IgD-negative memory B cell (primary cell): ENCODE data around the gene DNM3. TPM values are rescaled to one million over a fixed set of nuclear protein-coding genes. Genes with fewer than 3 reads are reported as not detected.
A peak's percentile ranks its signal among the peaks of the same experiment; 100 is the strongest.

ENCODE experiments used
- H3K27ac Mint-ChIP-seq, 3 donors: one replicate each; pipeline ENCODE4 v1.8.0; 2020 to 2022; ENCODE audit warnings: mild to moderate bottlenecking in 3 of 3, mixed read lengths in 3 of 3, moderate library complexity in 1 of 3
- H3K27me3 Mint-ChIP-seq: one replicate; pipeline ENCODE4 v1.8.0; 2021; ENCODE audit warnings: mixed read lengths
- H3K36me3 Mint-ChIP-seq: one replicate; pipeline ENCODE4 v1.8.0; 2020; ENCODE audit warnings: mild to moderate bottlenecking, mixed read lengths
- H3K4me1 Mint-ChIP-seq, 3 donors: one replicate each; pipeline ENCODE4 v1.8.0; 2020 to 2022; ENCODE audit warnings: mixed read lengths in 3 of 3, mild to moderate bottlenecking in 1 of 3
- H3K4me3 Mint-ChIP-seq, 4 donors: one replicate each; pipeline ENCODE4 v1.8.0; 2020 to 2022; ENCODE audit warnings: mild to moderate bottlenecking in 4 of 4, mixed read lengths in 4 of 4, moderate library complexity in 3 of 4
- H3K9me3 Mint-ChIP-seq, 3 donors: one replicate each; pipeline ENCODE4 v1.8.0; 2020 to 2021; ENCODE audit warnings: mixed read lengths in 3 of 3, mild to moderate bottlenecking in 1 of 3
- polyA plus RNA-seq: library from polyadenylated mRNA; unstranded; fragments of 300-500 nt; fragmentation: Illumina TruSeq; gene quantifications from one replicate; pipeline ENCODE4 v1.2.3, GENCODE V29; 2021

The DNM3 gene
- polyA plus RNA-seq, 1 donor from 2014 or later: 0.39 TPM

DNA sequence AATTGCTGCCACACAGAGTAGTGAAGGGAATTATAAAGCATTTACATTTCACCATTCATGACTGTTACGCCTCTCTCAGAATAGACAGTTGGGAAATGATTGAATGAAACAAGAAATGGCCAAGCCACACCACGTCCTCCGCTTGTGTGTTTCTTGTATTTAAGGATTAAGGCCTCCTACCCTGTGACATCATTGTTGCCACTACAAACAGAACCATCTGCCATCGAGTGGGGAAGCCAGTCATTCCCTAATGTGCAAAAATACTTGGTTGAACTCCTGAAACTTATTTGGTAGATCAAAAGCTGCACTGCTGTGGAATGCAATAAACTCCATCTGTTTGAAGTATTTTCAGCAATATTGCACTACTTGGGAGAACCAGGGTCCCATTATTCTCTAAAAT, 480.2 kb downstream of the DNM3 start:
- no peaks in the 10 kb centered on the region for H3K36me3 Mint-ChIP-seq
- no peak overlapping the region for H3K4me3 Mint-ChIP-seq
- no peaks in the 10 kb centered on the region for H3K9me3 Mint-ChIP-seq
- peaks cover 0 to 2% (median 0%) of the 10 kb centered on the region in 3 donors for H3K4me1 Mint-ChIP-seq
- H3K27ac Mint-ChIP-seq: no peak overlapping the region
- no peaks in the 10 kb centered on the region for H3K27me3 Mint-ChIP-seq

DNA sequence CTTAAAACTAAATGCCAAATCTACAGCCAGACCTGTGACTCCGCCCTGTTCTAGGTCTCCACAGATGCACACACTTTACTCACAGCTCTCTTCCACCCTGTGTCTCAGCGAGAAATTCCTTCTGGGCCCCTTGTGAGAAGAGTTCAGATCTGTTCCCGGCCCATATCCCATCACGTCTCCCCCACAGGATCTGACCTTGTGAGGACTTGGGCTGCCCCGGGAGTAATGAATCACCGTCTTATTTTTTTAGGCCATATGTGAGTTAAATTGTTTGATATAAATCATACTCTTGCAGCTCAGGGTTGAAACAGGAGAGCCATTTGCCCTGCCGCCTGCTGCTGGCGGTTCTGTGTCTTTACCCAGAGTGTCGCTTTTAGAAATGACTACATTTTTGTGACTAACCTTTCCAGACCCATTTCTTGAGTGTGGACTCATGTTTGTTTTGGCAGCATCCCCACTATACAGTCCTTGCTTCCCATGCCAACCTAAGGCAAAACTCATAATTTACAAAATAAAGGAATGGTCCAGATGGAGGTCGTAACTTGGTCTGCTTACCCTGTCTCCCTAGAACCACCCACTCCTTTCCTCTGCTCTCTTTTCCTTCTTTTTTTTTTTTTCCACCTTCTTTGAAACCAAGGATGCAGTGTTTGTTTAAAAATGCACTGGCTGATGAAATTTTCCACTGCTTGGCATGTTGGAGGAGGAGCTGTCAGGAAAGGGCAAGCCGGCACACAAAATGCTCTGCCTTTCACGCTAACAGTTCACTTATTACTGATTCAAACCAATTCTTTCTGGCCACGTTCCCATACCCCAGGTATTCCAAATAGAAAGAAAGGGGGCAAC, 481.1 kb downstream of the DNM3 start:
- Mint-ChIP-seq H3K27ac (no peak overlapping the region), H3K27me3 (no peaks in the 10 kb centered on the region), H3K9me3 (no peaks in the 10 kb centered on the region), H3K36me3 (no peaks in the 10 kb centered on the region), H3K4me1 (peaks cover 0 to 2% (median 0%) of the 10 kb centered on the region in 3 donors), H3K4me3 (no peak overlapping the region)

DNA sequence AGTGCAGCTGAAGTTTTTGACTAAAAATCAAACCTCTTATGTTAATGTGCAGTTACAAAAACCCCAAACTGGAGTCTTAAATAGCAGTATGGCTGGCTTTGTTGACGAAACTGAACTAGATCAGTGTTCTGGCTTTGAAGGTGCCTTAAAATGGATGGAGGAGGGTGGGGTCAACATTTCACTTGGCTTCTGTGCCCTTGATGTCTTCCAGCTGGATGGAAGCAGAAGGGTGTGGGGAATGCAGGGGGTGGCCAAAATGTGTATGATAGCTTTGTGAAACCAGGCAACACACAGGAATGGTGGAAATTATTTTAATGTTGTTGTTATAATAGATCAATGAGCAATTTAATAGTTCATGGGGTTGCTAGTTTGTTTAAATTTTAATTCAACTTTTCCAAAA, 482.4 kb downstream of the DNM3 start:
- no peaks in the 10 kb centered on the region for H3K36me3 Mint-ChIP-seq
- no peak overlapping the region for H3K27ac Mint-ChIP-seq
- no peak overlapping the region for H3K4me3 Mint-ChIP-seq
- no peaks in the 10 kb centered on the region for H3K27me3 Mint-ChIP-seq
- H3K4me1 Mint-ChIP-seq: peaks cover 0 to 2% (median 0%) of the 10 kb centered on the region in 3 donors
- H3K9me3 Mint-ChIP-seq: peaks cover 0 to 5% (median 4%) of the 10 kb centered on the region in 3 donors

DNA sequence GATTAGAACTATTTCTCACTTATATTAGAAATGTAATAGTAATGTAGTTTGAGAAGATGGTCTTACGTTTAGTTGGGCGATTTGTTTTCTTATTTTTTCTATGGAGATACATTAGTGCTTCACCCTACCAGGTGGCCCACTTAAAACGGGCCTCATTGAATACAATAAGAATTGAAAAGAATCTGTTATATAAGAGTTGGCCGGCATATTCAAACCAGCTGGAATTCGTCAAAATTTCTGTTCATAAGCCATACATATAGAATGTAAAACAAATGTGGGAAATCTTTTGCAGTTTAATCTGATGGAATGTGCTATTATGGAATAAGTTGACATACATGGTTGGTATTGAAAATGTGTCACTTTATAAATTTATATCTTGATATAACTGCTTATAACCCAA, 482.8 kb downstream of the DNM3 start:
- no peaks in the 10 kb centered on the region for H3K27me3 Mint-ChIP-seq
- H3K27ac Mint-ChIP-seq: no peak overlapping the region
- H3K4me1 Mint-ChIP-seq: peaks cover 0 to 2% (median 0%) of the 10 kb centered on the region in 3 donors
- no peaks in the 10 kb centered on the region for H3K36me3 Mint-ChIP-seq
- H3K9me3 Mint-ChIP-seq: peaks cover 0 to 5% (median 4%) of the 10 kb centered on the region in 3 donors
- no peak overlapping the region for H3K4me3 Mint-ChIP-seq

DNA sequence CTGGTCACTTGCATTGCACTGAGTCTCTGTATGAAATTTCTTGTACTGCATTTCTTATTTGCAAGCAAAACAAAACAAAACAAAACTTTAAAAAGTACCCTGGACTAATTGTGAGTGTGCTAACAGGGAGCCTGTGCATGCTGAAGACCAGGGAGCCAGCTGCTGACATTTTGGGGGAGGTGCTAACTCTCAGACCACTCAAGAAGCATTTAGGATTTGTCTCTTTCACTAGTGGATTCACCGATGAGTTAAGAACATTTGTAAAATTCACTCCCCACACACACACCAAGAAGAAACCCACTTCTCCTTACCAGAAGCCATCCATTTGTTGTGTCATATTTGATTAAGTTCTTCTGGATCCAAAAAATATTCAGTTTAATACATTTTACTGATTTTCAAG, 483.5 kb downstream of the DNM3 start:
- no peaks in the 10 kb centered on the region for H3K27me3 Mint-ChIP-seq
- peaks cover 0 to 5% (median 4%) of the 10 kb centered on the region in 3 donors for H3K9me3 Mint-ChIP-seq
- H3K4me1 Mint-ChIP-seq: peaks cover 0 to 3% (median 2%) of the 10 kb centered on the region in 3 donors
- H3K4me3 Mint-ChIP-seq: no peak overlapping the region
- no peak overlapping the region for H3K27ac Mint-ChIP-seq
- no peaks in the 10 kb centered on the region for H3K36me3 Mint-ChIP-seq

DNA sequence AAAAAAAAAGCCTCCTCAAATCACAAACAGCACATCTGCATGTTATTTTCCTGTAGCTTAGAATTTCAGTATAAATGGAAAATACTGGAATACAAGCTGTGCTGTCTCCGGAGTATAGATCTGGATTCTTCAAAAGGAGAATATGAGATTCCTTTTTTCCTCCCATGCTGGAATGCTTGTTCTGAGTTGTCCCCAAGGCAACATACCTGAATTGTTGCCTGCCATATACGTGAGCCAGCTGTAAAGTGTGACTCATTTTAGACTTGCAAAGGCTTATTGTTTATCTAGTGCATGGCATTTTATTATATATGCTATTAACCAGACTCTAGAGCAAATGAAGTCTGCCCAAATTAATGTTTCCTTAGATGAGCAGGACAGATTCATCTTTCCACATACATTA, 484.2 kb downstream of the DNM3 start:
- no peak overlapping the region for H3K4me3 Mint-ChIP-seq
- peaks cover 0 to 3% (median 2%) of the 10 kb centered on the region in 3 donors for H3K4me1 Mint-ChIP-seq
- no peak overlapping the region for H3K27ac Mint-ChIP-seq
- H3K27me3 Mint-ChIP-seq: no peaks in the 10 kb centered on the region
- H3K9me3 Mint-ChIP-seq: peaks cover 0 to 5% (median 4%) of the 10 kb centered on the region in 3 donors
- H3K36me3 Mint-ChIP-seq: no peaks in the 10 kb centered on the region

DNA sequence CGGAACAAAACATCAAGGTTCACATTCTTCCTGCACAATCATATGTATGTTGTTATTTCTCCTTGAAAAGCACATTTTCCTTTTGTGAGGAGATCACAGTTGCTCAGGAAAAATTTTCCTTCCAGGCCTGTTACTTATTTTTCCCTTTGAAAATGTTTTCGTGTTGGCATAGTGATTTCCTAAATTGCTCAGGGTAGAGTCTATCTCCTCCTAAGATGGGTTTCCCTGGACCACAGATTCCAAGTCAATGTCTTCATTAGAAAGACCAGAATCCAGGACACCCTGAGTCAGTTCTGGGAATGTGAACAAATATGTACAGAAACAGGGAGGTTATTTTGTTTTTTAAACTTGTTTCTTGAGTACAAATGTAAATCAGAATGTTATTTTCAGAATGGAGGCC, 484.8 kb downstream of the DNM3 start:
- peaks cover 0 to 3% (median 0%) of the 10 kb centered on the region in 3 donors for H3K4me1 Mint-ChIP-seq
- H3K4me3 Mint-ChIP-seq: no peak overlapping the region
- H3K27me3 Mint-ChIP-seq: no peaks in the 10 kb centered on the region
- H3K9me3 Mint-ChIP-seq: peaks cover 0 to 5% (median 4%) of the 10 kb centered on the region in 3 donors
- no peaks in the 10 kb centered on the region for H3K36me3 Mint-ChIP-seq
- no peak overlapping the region for H3K27ac Mint-ChIP-seq

DNA sequence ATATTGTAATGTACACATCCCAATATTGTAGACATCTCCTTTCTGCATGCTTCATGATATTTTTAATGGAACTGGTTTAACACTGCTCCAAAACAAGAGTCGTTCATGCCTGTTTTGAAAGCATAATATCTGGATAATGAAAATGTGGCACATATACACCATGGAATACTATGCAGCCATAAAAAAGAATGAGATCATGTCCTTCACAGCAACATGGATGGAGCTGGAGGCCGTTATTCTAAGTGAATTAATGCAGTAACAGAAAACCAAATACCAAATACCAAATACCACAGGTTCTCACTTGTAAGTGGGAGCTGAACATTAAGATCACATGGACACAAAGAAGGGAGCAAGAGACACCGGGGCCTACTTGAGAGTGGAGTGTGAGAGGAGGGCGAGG, 487.0 kb downstream of the DNM3 start:
- no peak overlapping the region for H3K4me3 Mint-ChIP-seq
- no peaks in the 10 kb centered on the region for H3K36me3 Mint-ChIP-seq
- H3K27ac Mint-ChIP-seq: no peak overlapping the region
- no peaks in the 10 kb centered on the region for H3K27me3 Mint-ChIP-seq
- H3K9me3 Mint-ChIP-seq: peaks cover 0 to 5% (median 4%) of the 10 kb centered on the region in 3 donors
- peaks cover 6 to 10% (median 6%) of the 10 kb centered on the region in 3 donors for H3K4me1 Mint-ChIP-seq

DNA sequence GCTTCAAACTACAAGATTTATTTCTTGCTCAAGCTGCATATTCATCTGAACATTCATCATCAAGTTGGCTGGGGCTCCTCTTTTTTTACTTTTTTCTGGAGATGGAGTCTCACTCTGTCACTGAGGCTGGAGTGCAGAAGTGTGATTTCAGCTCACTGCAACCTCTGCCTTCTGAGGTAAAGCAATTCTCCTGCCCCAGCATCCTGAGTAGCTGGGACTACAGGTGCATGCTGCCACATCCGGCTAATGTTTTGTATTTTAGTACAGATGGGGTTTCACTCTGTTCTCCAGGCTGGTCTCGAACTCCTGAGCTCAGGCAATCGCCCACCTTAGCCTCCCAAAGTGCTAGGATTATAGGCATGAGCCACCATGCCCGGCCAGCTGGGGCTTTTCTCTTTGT, 490.9 kb downstream of the DNM3 start:
- Mint-ChIP-seq H3K27me3 (no peaks in the 10 kb centered on the region), H3K9me3 (peaks cover 0 to 5% (median 4%) of the 10 kb centered on the region in 3 donors), H3K4me3 (peak overlapping the region in 1 of 4 donors; percentile 79), H3K27ac (no peak overlapping the region), H3K36me3 (no peaks in the 10 kb centered on the region), H3K4me1 (peaks cover 6 to 10% (median 10%) of the 10 kb centered on the region in 3 donors)

GRCh38 chr1:172335377-172335776, 494.1 kb downstream of the DNM3 start:
- Mint-ChIP-seq H3K4me3 (no peak overlapping the region), H3K4me1 (peaks cover 19 to 28% (median 26%) of the 10 kb centered on the region in 3 donors)

GRCh38 chr1:172338295-172338735, 497.0 kb downstream of the DNM3 start:
- peaks cover 38 to 46% (median 45%) of the 10 kb centered on the region in 3 donors for H3K4me1 Mint-ChIP-seq
- H3K36me3 Mint-ChIP-seq: peaks cover 2% of the 10 kb centered on the region
- peak overlapping the region in 3 of 4 donors; percentile 25 to 81 (median 62) for H3K4me3 Mint-ChIP-seq
- no peaks in the 10 kb centered on the region for H3K27me3 Mint-ChIP-seq
- H3K9me3 Mint-ChIP-seq: peaks cover 0 to 2% (median 0%) of the 10 kb centered on the region in 3 donors
- H3K27ac Mint-ChIP-seq: no peak overlapping the region

More at GRCh38 chr1:172335377-172335776, 494.1 kb downstream of the DNM3 start:
- Mint-ChIP-seq H3K27ac (no peak overlapping the region), H3K9me3 (peaks cover 0 to 2% (median 0%) of the 10 kb centered on the region in 3 donors), H3K27me3 (no peaks in the 10 kb centered on the region), H3K36me3 (peaks cover 2% of the 10 kb centered on the region)

DNA sequence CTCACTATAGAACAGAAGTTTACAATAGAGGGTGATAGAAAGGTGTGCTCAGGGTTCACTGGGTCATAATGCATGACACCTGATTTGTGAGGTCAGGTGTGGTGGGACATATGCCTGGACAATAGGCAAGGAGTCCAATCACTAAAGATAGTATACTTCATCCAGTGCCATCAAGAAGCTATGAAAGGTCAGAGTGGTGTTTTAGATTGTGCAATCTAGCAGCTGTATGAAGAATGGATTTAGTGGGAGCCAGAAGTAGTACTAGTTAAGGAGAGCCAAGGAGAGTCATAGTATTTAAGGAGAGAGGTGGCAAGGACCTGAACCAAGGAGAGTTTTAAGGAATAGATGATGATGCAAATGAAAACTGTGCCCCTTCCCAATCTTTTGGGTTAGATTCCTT, 498.5 kb downstream of the DNM3 start:
- Mint-ChIP-seq H3K4me3 (peak overlapping the region in 2 of 4 donors; percentile 34 to 52), H3K27ac (no peak overlapping the region), H3K36me3 (peaks cover 2% of the 10 kb centered on the region), H3K9me3 (peaks cover 0 to 2% (median 0%) of the 10 kb centered on the region in 3 donors), H3K27me3 (no peaks in the 10 kb centered on the region), H3K4me1 (peaks cover 48 to 61% (median 61%) of the 10 kb centered on the region in 3 donors)

DNA sequence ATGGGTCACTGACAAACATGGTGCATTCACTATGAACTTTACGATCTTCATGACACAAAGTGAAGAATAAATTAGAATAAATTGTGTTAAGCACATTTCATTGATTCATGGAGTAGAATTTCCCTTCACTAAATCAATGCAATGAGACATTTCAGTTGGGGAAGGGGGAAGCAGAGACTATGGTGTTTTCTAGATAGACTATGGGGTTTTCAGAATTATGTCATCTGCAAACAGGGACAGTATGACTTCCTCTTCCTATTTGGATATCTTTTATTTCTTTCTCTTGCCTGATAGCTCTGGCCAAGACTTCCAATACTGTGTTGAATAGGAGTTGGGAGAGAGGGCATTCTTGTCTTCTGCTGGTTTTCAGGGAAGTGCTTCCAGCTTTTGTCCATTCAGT, 499.2 kb downstream of the DNM3 start:
- H3K36me3 Mint-ChIP-seq: peaks cover 2% of the 10 kb centered on the region
- peak overlapping the region; percentile 3 to 71 (median 48) for H3K27ac Mint-ChIP-seq
- peaks cover 52 to 67% (median 66%) of the 10 kb centered on the region in 3 donors for H3K4me1 Mint-ChIP-seq
- H3K27me3 Mint-ChIP-seq: no peaks in the 10 kb centered on the region
- peaks cover 0 to 2% (median 2%) of the 10 kb centered on the region in 3 donors for H3K9me3 Mint-ChIP-seq
- peak overlapping the region in 3 of 4 donors; percentile 5 to 34 (median 17) for H3K4me3 Mint-ChIP-seq

DNA sequence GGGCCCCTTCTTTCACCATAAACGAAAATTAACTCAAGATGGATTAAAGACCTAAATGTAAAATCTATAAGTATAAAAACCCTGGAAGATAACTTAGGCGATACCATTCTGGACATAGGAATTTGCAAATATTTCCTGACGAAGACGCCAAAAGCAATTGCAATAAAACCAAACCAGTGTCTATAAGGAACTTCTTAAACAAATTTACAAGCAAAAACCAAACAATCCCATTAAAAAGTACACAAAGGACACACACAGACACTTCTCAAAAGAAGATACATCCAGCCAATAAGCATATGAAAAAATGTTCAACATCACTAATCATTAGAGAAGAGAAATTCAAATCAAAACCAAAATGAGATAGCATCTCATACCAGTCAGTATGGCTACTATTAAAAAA, 500.4 kb downstream of the DNM3 start:
- Mint-ChIP-seq H3K36me3 (peaks cover 3% of the 10 kb centered on the region), H3K4me1 (peaks cover 52 to 67% (median 67%) of the 10 kb centered on the region in 3 donors), H3K27me3 (no peaks in the 10 kb centered on the region), H3K4me3 (peak overlapping the region in 1 of 4 donors; percentile 56), H3K9me3 (peaks cover 2 to 11% (median 4%) of the 10 kb centered on the region in 3 donors), H3K27ac (peak overlapping the region in 1 of 3 donors; percentile 91)

DNA sequence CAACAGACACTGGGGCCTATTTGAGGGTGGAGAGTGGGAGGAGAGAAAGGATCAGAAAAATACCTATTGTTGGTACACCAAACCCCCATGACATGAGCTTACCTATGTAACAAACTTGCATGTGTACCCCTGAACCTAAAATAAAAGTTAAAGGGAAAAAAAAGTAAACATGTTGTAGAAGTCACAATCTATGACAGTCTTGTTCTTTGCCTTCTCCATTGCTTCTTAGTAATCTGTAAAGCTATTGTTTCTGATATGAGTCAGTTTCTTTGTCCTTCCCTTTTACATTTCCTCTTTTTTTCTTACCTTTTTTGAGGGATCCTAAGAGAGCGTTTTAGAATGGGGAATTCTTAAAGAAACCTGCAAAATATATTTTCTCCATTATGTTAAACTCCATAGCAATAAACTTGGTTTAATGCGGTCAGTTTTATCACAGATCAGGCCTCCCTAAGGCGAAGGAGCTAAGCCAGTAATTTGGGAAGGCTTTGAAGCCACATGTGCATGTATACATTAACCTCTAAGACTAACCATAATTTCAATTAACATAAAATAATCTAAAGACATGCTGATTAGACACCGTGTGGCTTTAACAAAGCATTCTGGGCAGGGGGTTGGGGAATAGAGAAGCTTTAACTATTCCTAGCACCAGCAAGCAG, 501.4 kb downstream of the DNM3 start:
- Mint-ChIP-seq H3K27me3 (no peaks in the 10 kb centered on the region), H3K4me3 (peak overlapping the region in 3 of 4 donors; percentile 69 to 89 (median 73)), H3K9me3 (peaks cover 4 to 21% (median 9%) of the 10 kb centered on the region in 3 donors), H3K27ac (peak overlapping the region; percentile 13 to 91 (median 61)), H3K4me1 (peaks cover 52 to 67% (median 63%) of the 10 kb centered on the region in 3 donors), H3K36me3 (peaks cover 3% of the 10 kb centered on the region)
